HG03521 (cell line): ENCODE results near the gene WNT11.

Experiments used
- ATAC-seq: cut with Tn5 transposase; IDR thresholded peaks from one replicate; pipeline ENCODE4 v1.9.1; 2021; ENCODE audit warnings: mild to moderate bottlenecking, moderate library complexity; ENCODE audit not compliant: unreplicated experiment

WNT11 gene

DNA sequence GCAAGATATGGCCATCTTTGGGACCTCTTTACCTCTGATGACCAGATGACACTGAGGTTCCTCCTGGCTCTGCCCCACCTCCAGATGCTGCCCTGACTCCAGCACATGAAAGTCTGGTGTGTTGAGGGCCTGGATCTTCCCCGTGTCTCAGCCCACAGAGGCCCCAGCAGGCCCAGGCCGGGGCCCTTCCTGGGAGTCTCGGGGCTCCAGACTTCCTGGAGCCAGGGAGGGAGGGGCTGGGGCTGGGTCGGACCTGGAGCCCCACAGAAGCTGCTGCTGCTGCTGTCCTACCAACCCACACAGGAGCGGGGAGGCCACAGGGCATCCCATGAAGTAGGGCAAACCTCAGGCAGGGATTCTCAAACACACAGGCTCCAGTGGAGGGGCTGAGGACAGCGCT is 32.2 kb upstream of the WNT11 start:
- no peak for ATAC-seq

DNA sequence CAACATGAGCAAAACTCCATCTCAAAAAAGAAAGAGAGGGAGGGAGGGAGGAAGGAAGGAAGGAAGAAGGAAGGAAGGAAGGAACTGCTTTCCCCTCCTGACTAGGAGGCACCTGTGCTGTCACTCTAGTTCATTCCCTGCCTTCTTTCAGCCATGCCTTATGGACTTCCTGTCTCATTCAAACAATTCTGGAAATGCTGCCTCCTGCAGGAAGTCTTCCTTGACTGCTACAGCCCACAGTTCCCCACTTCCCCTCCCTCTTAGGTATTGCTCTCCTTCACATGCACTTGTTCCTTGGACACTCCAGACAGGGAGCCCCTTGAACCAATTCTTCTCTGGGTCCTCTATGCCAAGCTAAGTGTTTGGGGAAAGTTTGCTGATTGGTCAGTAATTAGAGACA is 31.6 kb upstream of the WNT11 start:
- ATAC-seq = no peak

DNA sequence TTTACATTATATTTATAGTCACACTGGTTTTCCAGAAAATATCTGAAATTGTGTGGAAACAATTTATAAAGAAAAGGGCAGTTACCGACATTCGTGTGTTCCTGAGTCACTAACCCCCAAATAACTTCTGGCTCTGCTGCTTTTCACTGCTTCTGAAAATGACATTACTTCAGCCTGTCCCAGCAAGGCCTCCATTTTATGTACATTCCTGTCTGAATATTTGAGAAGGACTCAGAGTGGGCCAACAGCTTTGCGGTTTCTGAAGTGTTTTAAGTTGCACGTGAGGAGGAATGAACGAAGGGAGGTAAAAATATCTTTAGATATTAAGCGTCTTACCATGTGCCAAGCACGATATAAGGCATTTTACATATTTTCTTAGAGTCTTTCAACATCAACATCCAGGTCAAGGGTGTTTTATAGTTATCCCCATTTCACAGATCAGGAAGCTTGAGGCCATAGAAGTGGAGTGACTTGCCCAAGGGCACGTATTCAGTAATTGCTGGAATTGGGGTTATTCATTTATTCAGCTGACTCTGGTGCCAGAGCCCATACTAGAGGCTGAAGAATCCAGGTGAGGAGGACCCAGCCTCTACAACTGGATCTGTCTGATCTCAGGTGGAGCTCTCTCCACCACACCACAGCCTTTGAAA is 30.8 kb upstream of the WNT11 start:
- ATAC-seq = no peak

DNA sequence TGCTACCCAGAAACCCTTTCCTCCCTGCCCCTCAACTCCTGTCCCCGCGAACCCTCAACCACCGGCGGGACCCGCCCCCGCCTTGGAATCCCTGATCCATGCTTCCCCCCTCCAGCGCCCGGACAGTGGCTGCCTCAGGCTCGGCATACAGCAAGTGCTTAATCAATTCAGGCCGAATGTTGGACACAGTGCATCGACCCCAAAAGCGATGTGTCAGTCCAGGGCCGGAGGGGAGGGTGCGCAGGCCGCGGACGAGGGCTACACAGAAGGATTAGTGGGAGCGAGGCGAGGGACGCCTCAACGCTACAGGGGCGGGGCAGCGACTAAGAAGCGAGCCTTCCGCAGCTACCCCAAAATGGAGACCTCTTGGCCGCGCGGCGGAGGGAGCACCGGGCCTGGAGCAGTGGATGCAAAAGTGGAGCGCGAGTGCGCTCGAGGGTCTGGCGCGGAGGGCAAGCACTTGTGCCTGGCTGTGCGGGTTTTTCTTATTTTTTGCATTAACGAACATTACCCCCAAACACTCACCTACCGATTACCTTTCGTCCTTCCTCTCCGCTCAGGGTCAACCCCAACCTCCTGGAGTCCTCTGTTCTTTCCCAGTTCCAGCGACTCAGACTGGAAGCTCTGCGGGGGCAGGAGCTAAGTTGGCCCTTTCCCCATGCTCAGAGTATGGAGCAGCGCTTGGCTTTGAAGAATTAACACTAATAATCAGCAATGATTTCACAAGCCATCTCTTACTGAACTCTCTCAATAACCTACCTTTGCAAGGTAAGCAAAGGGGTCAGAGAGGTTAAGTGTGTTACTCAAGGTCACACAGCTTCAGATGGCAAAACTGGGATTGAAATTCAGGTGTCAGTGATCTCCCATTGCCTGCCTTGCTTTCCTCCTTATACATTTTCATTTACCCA is 30.0 kb upstream of the WNT11 start:
- ATAC-seq = peak; percentile 8

DNA sequence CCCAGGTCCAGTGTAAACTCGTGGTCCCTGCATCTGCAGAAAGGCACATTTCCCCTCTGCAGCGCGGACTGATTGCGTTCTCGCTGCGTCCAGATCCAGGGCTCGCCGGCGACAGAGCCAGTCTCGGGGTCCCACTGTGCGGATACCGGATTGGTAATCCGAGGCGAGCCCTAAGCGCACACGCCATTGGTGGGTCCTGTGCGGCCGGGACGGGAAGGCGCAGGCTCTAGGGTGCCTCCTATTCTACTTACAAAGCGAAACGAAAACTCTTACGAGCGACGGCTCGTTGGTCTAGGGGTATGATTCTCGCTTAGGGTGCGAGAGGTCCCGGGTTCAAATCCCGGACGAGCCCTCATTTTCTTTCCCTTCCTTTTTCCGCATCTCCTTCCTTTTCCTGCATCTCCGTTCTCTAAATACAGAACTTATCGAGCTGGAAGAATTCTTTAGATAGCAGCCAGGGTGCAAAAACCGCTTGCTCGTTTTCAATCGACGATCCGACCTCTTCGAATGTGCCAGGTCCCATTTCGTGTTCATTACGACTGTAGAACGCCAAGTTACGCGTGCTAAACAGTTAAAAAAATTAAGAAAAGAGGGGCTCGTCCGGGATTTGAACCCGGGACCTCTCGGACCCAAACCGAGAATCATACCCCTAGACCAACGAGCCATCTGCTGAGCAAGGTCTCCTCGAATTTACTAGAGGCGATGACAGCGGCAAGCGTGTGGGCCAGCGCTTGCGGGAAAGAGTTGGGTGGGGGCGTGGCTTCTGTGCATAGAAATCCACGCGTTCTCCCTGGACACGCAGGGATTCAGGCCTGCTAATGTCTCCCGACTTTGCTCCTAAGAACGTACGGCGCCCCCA is 29.2 kb upstream of the WNT11 start:
- peak; percentile 67 for ATAC-seq

DNA sequence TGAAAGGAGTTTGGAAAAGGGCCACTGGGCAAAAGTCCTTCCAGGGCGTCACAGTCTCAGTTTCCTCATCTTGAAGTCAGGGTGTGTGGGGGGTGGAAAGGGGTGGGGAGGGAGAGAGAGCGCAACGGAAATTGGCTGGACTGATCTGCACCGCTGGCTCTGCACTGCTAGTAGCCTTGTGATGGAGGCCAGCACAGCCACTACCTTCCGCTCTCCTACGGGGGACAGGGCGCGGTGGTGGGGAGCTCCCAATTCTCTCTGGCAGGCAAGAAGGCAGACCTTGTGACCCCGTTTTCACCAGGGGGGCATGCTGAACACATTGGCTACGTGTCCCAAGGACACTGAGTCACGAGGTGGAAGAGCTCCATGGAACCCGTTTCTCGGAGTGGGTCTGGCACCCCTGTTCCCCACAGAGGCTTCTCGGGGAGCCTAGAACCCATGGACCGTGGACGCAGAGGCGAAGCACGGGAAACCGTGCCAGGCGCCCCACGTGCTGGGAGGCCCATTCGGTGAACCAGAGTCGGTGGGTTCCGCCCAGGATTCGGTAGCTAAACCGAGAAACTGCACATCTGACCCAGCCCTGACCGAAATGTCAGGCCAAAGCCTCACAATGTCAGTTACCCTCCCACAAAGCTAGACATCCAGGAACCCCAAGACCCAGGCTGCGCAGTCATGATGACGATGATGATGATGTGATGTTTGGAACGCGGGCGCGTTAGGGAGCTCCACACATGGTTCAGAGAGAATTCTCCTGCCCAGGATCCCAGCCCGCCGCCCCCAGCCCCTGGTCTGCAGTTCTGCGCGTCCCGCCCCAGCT is 28.3 kb upstream of the WNT11 start:
- peak; percentile 26 for ATAC-seq

DNA sequence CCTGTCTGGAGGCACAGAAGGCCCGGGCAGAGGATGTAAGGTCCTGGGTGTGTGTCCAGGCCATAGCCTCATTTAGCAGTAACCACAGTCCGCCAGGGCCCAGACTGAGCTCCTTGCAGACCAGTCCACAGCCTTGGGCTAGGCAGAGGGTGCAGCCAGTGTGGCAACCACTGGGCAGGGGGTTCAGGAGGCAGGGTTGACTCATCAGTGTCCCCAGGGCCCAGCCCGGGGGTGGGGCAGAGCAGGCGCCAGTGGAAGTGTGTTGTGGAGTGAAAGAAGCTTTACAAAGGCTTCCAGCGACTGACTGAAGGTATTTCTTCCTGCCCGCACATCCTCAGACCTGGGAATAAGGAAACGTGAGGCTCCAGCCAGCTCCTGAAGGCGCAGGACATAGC is 27.7 kb upstream of the WNT11 start:
- no peak for ATAC-seq

DNA sequence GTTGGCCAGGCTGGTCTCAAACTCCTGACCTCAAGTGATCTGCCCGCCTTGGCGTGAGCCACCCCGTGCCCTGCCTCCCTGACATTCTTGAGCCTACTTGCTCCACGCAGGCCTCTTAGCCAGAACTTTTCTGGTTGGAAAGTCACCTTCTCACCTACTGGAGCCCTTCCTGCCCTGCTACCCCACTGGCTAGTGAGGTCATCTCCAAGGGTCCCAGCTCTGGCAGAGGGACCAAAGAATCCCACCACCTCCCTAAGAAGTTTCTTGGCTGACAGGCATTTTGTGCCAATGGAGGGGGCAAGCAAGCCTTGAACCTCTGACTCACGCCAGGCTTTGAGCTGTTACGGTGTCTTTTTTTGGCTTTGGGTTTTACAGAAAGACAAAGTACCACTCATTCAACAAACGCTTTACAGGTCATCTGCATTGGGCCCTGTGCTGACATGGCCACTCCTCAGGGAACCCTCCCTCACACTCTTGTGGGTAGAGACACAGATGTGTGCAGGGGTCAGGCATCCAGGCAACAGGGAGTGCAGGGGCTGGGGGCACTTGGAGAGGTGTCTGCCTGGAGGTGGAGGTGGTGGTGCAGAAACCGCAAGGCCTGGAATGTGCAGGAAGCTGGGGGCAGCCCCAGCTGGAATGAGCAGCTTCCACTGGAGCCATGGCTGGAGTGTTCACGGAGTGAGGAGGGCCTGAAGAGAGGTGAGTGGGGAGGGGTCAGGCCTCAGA is 27.1 kb upstream of the WNT11 start:
- ATAC-seq = no peak

DNA sequence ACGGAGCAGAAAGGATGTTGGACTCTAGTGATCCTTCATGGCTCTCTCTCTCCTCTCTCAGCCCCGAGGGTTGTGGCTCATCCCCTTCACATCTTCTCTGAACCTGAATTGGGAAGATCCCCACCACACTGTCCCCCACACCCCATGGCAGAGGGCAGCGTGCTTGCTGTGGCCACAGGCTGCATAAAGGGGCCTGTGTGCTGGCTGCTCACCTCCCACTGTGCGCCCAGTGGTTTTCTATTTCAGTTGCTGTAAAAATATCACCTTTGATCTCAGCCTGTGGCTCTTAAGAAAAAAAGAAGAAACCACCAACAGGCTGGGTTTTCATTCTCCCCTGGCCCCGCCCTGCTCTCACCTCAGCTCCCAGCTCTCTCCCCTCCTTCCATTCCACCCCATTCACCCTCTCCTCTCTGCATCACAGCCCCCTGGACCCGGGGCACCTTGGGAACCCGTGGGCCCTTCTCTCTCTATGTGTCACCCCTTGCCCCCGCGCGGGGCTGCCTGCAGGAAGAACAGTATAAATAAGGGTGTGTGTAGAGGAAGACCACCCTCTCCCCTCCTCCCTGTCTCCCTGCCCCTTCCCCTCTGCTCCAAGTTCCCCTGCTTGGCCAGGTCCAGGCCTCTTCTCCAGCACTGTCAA is 25.8 kb upstream of the WNT11 start:
- no peak for ATAC-seq

DNA sequence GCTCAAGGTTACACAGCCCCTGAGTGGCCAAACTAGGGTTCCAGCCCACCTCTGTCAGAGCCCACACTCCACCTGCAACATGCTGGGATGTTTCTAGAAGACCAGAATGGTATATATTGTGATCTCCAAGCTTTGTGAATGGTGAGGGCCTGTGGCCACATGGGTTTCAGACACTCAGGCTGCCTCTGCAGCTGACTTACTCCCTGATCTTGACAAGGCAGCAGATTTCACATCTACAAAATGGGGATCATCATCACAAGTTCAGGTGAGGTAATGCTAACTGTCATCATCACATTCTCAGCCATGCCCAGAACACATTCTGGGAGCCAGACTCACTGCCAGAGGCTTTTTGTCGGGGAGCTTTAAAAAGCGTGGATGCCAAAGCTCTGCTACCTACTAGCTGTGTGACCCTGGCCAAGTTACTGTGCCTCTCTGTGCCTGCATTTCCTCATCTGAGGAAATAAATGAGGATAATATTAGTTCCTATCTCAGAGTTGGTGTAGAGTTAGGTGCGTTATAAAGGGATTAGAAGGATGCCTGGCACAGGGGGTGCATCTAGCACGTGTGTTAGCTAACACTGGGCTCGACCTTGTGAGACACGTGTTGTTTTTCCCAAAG is 24.9 kb upstream of the WNT11 start:
- no peak for ATAC-seq

DNA sequence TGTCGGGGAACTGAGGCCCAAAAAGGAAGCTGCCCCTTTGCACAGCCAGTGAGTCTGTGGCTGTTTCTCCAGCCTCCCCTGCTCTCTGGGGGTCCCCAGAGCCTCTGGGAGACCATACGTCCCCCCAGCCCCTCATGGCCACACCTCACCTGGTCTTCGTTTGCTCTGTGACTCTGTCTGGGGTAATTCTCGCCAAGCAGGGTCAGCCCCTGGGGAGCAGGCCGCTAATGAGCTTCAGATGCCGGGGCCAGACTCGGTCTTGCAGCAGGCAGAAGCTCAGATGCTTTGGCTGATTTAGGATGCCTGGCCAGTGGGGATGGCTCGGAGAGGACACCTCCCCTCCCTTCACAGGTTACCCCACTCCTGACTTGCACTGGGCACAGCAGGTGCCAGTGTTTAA is 24.1 kb upstream of the WNT11 start:
- ATAC-seq = no peak

DNA sequence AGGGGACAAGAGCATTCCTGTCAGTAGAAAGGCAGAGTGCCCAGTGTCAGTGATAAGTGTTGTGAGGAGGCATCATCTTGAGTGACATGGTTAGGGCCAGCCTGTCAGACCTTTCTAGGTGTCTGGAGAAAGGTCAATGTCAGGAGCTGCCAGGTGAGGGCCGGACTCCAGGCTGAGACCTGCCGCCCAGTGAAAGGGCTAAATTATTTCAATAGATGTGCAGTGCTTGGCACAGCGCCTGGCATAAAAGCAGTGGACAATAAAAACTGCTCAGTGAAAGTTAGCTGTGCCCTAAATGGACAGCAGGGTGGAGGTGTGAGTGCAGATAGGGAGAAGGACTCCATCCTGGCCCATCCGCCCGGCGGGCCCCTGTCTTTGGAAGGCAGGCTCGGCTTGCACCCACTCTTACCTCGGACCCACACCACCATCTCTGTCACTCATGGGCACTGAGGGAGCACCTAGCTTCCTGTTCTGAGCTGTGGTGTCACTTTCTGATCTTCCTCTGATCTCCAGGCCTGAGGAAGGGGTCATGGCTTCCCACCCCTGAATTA is 23.5 kb upstream of the WNT11 start:
- ATAC-seq = no peak

DNA sequence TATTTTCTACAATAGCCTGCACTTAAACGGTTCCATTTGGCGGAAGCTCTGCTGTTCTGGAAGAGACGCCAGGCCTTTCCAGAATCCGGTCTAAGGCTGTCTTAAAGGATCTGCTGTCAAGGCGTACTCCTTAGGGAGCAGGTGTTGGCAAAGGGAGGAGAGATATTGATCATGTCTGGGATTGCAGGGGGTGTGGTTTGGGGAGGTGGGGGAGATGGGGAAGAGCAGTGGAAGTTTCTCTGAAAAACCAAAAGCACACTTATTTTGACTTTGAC is 22.5 kb upstream of the WNT11 start:
- ATAC-seq = no peak

DNA sequence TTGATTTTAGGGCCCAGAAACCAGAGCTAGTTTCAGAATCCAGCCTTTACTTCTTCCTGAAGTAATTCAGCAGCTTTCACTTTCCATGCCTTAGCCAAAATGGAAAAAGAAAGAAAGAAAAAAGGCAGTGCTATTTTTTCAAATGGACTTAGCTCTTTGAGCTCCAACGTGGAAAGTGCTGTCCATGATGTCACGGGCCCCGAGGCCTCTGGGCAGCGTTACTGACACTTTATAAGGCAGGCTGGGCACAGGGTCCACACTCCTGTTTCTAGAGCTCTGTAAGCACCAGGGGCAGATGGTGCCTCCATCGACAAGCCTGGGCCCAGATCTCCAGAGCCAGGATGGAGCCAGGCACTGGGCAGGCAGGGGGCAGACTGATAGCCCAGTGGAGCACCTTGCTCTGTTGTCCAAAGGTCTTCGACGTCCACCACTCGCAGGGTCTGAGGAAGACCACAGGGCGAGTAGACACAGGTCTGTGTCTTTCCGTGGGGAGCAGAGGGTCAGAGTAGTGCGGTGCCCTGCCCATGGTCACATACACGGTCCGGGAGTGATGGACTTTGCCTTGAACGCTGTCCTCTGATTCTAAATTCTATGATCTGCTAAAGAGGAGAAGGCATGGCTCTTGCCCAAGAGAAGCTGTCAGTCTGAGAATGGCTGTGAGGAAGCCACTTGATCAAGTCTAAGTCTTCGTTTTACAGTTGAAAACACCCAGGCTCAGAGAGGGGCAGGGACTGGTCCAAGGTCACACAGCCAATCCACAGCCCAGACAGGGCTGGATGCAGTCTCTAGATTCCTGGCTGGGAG is 22.0 kb upstream of the WNT11 start:
- ATAC-seq = no peak

DNA sequence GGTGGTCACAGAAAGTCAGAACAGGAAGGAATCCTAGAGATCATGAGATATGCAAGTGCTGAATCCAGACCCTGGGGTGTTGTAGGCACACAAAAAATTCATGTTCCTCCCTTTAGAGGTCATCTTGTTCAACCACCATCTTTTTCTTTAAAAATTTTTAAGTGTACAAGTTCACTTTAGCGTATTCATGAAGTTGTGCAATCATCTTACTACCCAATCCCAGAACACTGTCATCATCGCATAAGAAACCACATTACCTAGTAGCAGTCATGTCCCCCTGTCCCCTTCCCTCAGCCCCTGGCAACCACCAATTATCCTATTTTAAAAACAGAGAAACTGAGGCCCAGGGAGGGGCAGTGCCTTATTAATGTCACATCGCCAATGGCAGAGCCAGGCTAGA is 20.3 kb upstream of the WNT11 start:
- ATAC-seq = no peak

DNA sequence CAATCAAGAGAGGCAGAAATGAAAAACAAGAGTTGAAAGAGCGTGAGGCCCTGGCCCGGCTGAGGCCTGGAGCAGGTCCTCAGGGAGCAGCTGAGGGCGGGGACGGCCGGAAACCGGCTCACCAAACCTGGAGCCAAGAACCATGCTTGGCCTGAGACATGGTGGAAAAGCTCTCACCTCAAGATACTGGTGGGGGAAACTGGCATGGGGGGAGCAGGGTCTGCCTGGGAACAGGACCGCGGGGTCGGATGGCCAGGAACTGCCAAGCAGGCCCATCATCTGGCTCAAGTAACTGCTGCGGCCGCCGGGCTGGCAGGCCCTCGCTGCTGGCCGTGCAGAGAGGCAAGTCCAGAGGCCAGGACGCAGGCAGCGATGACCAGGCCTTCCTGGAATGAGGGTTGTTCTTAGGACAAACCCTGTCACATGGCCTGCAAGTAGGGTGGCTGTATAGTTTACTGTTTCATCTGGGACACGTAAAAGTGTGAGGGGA is 18.9 kb upstream of the WNT11 start:
- ATAC-seq = no peak

DNA sequence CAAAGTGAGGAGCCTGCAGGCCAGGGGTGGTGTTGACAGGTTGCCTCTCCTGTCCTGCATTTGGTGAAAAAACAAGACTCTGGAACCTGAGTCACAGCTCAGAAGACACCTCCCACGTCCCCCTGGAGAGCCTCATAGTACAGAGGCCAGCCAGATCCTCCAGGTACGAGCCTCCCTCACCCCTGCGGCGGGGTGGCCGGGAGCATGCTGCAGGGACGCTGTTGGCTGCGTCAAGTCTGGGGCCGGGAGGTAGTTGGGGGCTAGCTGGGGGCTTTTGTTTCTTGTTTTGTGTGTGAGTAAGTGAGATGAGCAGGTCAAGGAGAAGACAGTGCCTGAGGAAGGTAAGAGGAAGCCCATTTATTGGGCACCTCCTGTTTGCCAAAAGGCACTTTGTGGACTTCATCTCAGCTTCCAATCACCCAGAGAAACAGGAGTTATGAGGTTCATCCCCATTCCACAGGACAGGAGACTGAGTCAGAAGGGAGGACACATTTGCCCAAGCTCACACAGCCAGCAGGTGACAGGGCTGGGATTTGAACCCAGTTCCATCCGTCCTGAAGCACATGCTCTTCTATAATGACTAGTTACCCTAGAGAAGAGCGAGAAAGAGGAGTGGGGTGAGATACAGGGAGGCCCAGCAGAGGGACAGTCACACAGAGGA is 18.3 kb upstream of the WNT11 start:
- no peak for ATAC-seq

DNA sequence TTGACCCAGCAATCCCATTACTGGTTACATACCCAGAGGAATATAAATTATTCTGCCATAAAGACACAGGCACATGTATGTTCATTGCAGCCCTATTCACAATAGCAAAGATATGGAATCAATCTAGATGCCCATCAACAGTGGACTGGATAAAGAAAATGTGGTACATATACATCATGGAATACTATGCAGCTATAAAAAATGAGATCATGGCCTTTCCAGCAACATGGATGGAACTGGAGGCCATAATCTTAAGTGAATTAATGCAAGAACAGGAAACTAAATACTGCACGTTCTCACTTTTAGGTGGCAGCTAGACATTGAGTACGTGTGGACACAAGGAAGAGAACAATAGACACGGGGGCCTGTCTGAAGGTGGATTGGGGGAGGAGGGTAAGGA is 15.1 kb upstream of the WNT11 start:
- no peak for ATAC-seq
